ENCODE data around the gene IGFBP7.

GRCh38 chr4:57064120-57064519 lies 46.1 kb downstream of the IGFBP7 start:
- TF ChIP-seq CTCF (IDR thresholded peaks at IDR 0.05) (no peak), SMC3 (IDR thresholded peaks at IDR 0.05) (no peak), POLR2A (IDR thresholded peaks at IDR 0.05; ENCODE audit: low read length) (no peak), RFX5 (IDR thresholded peaks at IDR 0.05) (no peak), POLR2AphosphoS2 (conservative IDR thresholded peaks at IDR 0.05; ENCODE audit: low read length) (no peak), BHLHE40 (IDR thresholded peaks at IDR 0.05; ENCODE audit: low read depth, low read length) (no peak), CBX2 (IDR thresholded peaks at IDR 0.05; ENCODE audit: borderline replicate concordance, low read depth) (no peak), MAZ (IDR thresholded peaks at IDR 0.05; ENCODE audit: borderline replicate concordance, low read depth, low read length) (no peak), CEBPB (IDR thresholded peaks at IDR 0.05) (peak; percentile 39 to 87), EP300 (IDR thresholded peaks at IDR 0.05) (no peak), PHF8 (IDR thresholded peaks at IDR 0.05; ENCODE audit: borderline replicate concordance, low read depth) (no peak), MAX (IDR thresholded peaks at IDR 0.05) (peak; percentile 32; the same call in 1 of the 2 replicates), CHD4 (IDR thresholded peaks at IDR 0.05; ENCODE audit: borderline replicate concordance) (no peak), CHD2 (IDR thresholded peaks at IDR 0.05; ENCODE audit: low read length, partially characterized antibody) (no peak)
